Thyroid gland (tissue), 4 donors: Measurements from ENCODE around the gene DNAH10. TPM values are rescaled to one million over a fixed set of nuclear protein-coding genes. Genes with fewer than 3 reads are reported as not detected.

Experiments
- DNase-seq, 2 donors: peaks; one replicate each; pipeline ENCODE4 v3.0.0-alpha.2; 2019
- H3K27ac ChIP-seq, 3 donors: fragments of 200-600 bp; sonication (generic); 1 replicate in 2 of 3; 2 replicates in 1 of 3; pipeline ENCODE4 v1.5.1; 2016 to 2019; ENCODE audit warnings: mild to moderate bottlenecking in 1 of 3, moderate library complexity in 1 of 3
- H3K27me3 ChIP-seq: fragments of 200-600 bp; sonication (generic); one replicate; pipeline ENCODE4 v1.5.1; 2019
- H3K36me3 ChIP-seq, 2 donors: fragments of 200-600 bp; sonication (generic); one replicate each; pipeline ENCODE4 v1.5.1; 2016 to 2019
- H3K4me1 ChIP-seq, 2 donors: fragments of 200-600 bp; sonication (generic); one replicate each; pipeline ENCODE4 v1.5.1; 2017 to 2019
- H3K4me3 ChIP-seq, 3 donors: fragments of 200-600 bp; sonication (generic); replicated peaks in 1 of 3; 1 replicate in 2 of 3; 2 replicates in 1 of 3; pipeline ENCODE4 v1.5.1; 2016; ENCODE audit warnings: mild to moderate bottlenecking in 1 of 3
- H3K9me3 ChIP-seq: fragments of 200-600 bp; sonication (generic); one replicate; pipeline ENCODE4 v1.5.1; 2017
- CTCF ChIP-seq, 6 experiments: fragments of 200-600 bp in 3 of 6; fragments of 450-650 bp in 3 of 6; sonication (generic) in 3 of 6; IDR thresholded peaks; one replicate each; pipeline ENCODE4 v1.5.1; 2016 to 2019; ENCODE audit warnings: antibody characterized with exemption in 6 of 6, mild to moderate bottlenecking in 2 of 6, inconsistent platforms in 1 of 6, moderate library complexity in 1 of 6
- POLR2A ChIP-seq, 2 donors: fragments of 450-650 bp; IDR thresholded peaks; one replicate each; pipeline ENCODE4 v1.6.1; 2017; ENCODE audit warnings: antibody characterized with exemption in 2 of 2, mild to moderate bottlenecking in 2 of 2, moderate library complexity in 1 of 2
- WGBS, 2 donors: methylation state at CpG; one replicate each; pipeline ENCODE4 v1.1.5; 2017; 5-methylcytosine and 5-hydroxymethylcytosine counted together
- intact Hi-C: fragments of 100-400 bp; cut with DNase I; formaldehyde crosslinking; loops from one replicate; pipeline ENCODE4 v1.15.1; 2023
- total RNA-seq, 4 donors: library from RNA; depleted of rRNA; stranded (reverse); fragments of >200 nt; gene quantifications; one replicate each; pipeline ENCODE4 v1.2.3, GENCODE V29; 2016

The DNAH10 gene
- total RNA-seq, 4 donors from 2014 or later: 0.10 to 0.33 (median 0.27) TPM; not detected in 1

GRCh38 chr12:123723765-123724164 is 38.3 kb upstream of the DNAH10 start:
- no peaks in the 10 kb centered on the region for H3K27me3 ChIP-seq
- H3K4me3 ChIP-seq: no peak overlapping the region
- peaks cover 0 to 5% of the 10 kb centered on the region in 2 donors for H3K4me1 ChIP-seq
- TF ChIP-seq POLR2A (IDR thresholded peaks at IDR 0.05) (no peak), CTCF (IDR thresholded peaks at IDR 0.05) (no peak)
- H3K36me3 ChIP-seq: peaks cover 15 to 35% of the 10 kb centered on the region in 2 donors
- no peaks in the 10 kb centered on the region for H3K9me3 ChIP-seq
- no peak for DNase-seq
- intact Hi-C loops: no loop called here
- H3K27ac ChIP-seq: no peak overlapping the region
- 85 to 93% methylated on average over 5 of the region's 5 CpGs for WGBS, 2 donors

- no peak overlapping the region for H3K4me3 ChIP-seq
- no peak for DNase-seq
- WGBS, 2 donors: 85 to 86% methylated on average over 2 of the region's 2 CpGs
- H3K9me3 ChIP-seq: no peaks in the 10 kb centered on the region
- no peak overlapping the region for H3K27ac ChIP-seq
- intact Hi-C loops: no loop called here
- peaks cover 0 to 3% of the 10 kb centered on the region in 2 donors for H3K4me1 ChIP-seq
- peaks cover 15 to 40% of the 10 kb centered on the region in 2 donors for H3K36me3 ChIP-seq
- TF ChIP-seq POLR2A (IDR thresholded peaks at IDR 0.05) (no peak), CTCF (IDR thresholded peaks at IDR 0.05) (no peak)
- no peaks in the 10 kb centered on the region for H3K27me3 ChIP-seq
Observed at GRCh38 chr12:123726244-123726643, 35.9 kb upstream of the DNAH10 start.

GRCh38 chr12:123726962-123727361 is 35.1 kb upstream of the DNAH10 start:
- no peaks in the 10 kb centered on the region for H3K9me3 ChIP-seq
- intact Hi-C loops: no loop called here
- H3K36me3 ChIP-seq: peaks cover 15 to 38% of the 10 kb centered on the region in 2 donors
- no peak for TF ChIP-seq CTCF (IDR thresholded peaks at IDR 0.05)
- TF ChIP-seq POLR2A (IDR thresholded peaks at IDR 0.05): no peak
- DNase-seq: no peak
- H3K27ac ChIP-seq: no peak overlapping the region
- no peaks in the 10 kb centered on the region for H3K4me1 ChIP-seq
- no peaks in the 10 kb centered on the region for H3K27me3 ChIP-seq
- WGBS, 2 donors: 92 to 100% methylated on average over 2 of the region's 2 CpGs
- H3K4me3 ChIP-seq: no peak overlapping the region

- no peak overlapping the region for H3K27ac ChIP-seq
- 88 to 90% methylated on average over 3 of the region's 3 CpGs for WGBS, 2 donors
- H3K36me3 ChIP-seq: peaks cover 8 to 35% of the 10 kb centered on the region in 2 donors
- no peaks in the 10 kb centered on the region for H3K9me3 ChIP-seq
- H3K4me3 ChIP-seq: no peak overlapping the region
- intact Hi-C loops: no loop called here
- no peaks in the 10 kb centered on the region for H3K4me1 ChIP-seq
- no peak for TF ChIP-seq CTCF (IDR thresholded peaks at IDR 0.05)
- no peak for TF ChIP-seq POLR2A (IDR thresholded peaks at IDR 0.05)
- DNase-seq: no peak
- no peaks in the 10 kb centered on the region for H3K27me3 ChIP-seq
Observed at GRCh38 chr12:123727878-123728277, 34.2 kb upstream of the DNAH10 start.

- Histone ChIP-seq H3K36me3 (peaks cover 19 to 50% of the 10 kb centered on the region in 2 donors), H3K4me3 (no peak overlapping the region), H3K27ac (no peak overlapping the region), H3K4me1 (no peaks in the 10 kb centered on the region), H3K27me3 (no peaks in the 10 kb centered on the region), H3K9me3 (no peaks in the 10 kb centered on the region)
- 80 to 85% methylated on average over 2 of the region's 2 CpGs for WGBS, 2 donors
- intact Hi-C loops: no loop called here
- TF ChIP-seq POLR2A (IDR thresholded peaks at IDR 0.05): no peak
- TF ChIP-seq CTCF (IDR thresholded peaks at IDR 0.05): no peak
- no peak for DNase-seq
Observed at GRCh38 chr12:123731596-123731995, 30.5 kb upstream of the DNAH10 start.
